Measurements from ENCODE around the gene MAP2K6. TPM values are rescaled to one million over a fixed set of nuclear protein-coding genes. Genes with fewer than 3 reads are reported as not detected.

The MAP2K6 gene
- total and polyA plus RNA-seq, 2 of the 8 experiments (the other 6 are each of a cell fraction or from before 2014, with no cell fraction given), result 11.0 to 44.1 TPM

GRCh38 chr17:69581061-69581961 lies 166.8 kb downstream of the MAP2K6 start (continued):
- TF ChIP-seq CHD1 (IDR thresholded peaks at IDR 0.05; ENCODE audit: low read depth, low read length), result no peak
- TF ChIP-seq ASH2L (IDR thresholded peaks at IDR 0.05; ENCODE audit: low read length), result no peak

All from H1 (cell line).